Measurements from ENCODE around the gene ABCC8.
A peak's percentile ranks its signal among the peaks of the same experiment; 100 is the strongest.

Gene ABCC8

DNA sequence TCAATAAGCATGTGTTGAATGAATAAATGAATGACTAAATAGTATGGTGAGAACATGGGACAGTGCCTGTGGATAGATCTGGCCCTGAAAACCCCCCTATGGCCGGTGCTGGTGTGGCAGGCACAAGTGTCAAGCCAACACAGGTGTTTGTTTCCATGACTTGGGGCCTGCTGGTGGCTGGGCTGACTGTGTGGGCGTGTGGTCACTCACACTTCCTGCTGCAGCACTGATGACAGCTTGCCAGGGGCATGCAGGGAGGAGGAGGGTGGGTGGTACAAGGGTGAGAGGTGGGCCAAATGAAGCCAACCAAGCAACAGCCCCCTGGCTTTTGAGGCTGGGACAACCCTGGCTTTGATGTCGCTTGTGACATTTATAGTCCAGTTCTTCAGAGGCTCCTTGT lies 30.3 kb upstream of the ABCC8 start:
- DNase-seq (ENCODE audit: low spot score) = no peak
- no peak overlapping the region for H3K4me3 ChIP-seq
- TF ChIP-seq, protein P1, sequence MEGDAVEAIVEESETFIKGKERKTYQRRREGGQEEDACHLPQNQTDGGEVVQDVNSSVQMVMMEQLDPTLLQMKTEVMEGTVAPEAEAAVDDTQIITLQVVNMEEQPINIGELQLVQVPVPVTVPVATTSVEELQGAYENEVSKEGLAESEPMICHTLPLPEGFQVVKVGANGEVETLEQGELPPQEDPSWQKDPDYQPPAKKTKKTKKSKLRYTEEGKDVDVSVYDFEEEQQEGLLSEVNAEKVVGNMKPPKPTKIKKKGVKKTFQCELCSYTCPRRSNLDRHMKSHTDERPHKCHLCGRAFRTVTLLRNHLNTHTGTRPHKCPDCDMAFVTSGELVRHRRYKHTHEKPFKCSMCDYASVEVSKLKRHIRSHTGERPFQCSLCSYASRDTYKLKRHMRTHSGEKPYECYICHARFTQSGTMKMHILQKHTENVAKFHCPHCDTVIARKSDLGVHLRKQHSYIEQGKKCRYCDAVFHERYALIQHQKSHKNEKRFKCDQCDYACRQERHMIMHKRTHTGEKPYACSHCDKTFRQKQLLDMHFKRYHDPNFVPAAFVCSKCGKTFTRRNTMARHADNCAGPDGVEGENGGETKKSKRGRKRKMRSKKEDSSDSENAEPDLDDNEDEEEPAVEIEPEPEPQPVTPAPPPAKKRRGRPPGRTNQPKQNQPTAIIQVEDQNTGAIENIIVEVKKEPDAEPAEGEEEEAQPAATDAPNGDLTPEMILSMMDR (IDR thresholded peaks at IDR 0.05) = no peak
- H3K27ac ChIP-seq = no peak overlapping the region

DNA sequence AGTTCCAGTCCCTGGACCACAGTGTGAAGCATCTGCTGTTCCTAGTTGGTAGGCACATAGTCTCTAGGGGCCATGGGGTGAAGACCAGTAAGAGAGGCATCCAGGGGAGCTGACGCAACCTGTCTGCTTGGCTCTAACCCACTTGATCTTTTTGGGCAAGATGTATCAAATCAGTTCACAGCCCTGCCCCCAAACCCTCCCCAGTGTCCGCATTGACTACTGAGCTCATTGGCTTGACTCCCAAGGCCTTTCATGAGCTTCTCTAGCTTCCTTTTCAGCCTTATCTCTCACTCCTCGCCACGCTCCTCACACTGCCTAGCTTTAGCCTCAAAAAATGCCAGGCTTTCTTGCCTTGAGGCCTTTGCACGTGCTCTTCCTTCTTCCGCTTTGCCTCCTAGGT lies 29.7 kb upstream of the ABCC8 start:
- no peak for DNase-seq (ENCODE audit: low spot score)
- no peak overlapping the region for H3K27ac ChIP-seq
- no peak overlapping the region for H3K4me3 ChIP-seq
- TF ChIP-seq, protein P1 (IDR thresholded peaks at IDR 0.05) = no peak

DNA sequence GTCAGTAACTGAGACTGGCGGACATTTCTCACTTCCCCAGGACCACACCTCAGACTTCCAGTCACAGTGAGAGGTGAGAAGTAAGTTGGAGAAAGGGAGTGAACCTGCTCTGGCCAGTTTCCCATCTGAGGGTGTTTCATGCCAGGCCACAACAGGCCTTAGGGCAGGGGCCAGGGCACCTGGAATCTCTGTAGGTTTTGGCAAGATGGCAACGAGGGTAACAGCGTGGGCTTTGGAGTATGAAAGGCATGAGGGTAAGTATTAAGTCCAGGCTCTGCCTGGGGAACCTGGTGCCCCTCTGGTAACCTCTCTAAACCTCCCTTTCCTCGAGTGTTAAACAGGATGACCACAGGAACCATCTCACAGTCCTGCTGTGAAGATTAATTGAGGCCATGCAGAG lies 28.5 kb upstream of the ABCC8 start:
- TF ChIP-seq, protein P1 (IDR thresholded peaks at IDR 0.05) = no peak
- Histone ChIP-seq H3K27ac (no peak overlapping the region), H3K4me3 (no peak overlapping the region)
- no peak for DNase-seq (ENCODE audit: low spot score)

DNA sequence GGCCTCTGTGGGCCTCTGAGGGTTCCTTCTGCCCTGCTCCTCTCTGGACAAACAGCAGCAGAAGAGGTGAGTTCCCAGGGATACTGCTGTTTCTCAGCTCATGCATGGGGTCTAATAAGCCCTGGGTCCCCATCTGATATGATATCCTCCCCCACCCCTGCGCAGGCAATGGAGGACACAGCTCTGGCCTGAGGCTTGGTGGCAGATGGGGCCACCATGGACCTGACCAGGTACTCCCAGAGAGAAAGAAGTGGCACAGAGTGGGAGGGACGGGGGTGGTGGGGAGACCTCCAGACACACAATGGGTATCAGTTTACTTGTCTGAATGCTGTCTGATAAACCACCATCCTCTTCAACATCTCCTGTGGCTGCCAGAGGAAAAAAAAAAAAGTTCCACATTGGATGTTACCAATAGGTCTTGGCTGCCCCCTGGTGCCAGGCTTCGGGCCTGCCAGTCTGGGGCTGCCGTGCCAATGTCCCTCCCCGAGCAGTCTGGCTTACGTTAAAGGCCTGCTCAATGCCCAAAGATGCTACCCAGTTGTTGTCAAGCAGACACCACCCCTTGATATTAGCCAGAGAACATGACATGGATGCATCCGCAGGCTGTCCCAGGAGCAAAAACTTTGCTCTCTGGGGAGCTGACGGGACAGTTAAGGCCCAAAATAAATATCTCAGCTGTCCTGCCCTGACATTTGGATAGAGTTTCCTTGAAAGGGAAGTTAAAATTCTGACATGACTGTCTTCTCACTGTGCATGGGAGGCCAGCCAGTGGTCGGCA lies 27.9 kb upstream of the ABCC8 start:
- H3K27ac ChIP-seq = no peak overlapping the region
- TF ChIP-seq, protein P1 (IDR thresholded peaks at IDR 0.05) = peak; percentile 91
- no peak for DNase-seq (ENCODE audit: low spot score)
- no peak overlapping the region for H3K4me3 ChIP-seq

DNA sequence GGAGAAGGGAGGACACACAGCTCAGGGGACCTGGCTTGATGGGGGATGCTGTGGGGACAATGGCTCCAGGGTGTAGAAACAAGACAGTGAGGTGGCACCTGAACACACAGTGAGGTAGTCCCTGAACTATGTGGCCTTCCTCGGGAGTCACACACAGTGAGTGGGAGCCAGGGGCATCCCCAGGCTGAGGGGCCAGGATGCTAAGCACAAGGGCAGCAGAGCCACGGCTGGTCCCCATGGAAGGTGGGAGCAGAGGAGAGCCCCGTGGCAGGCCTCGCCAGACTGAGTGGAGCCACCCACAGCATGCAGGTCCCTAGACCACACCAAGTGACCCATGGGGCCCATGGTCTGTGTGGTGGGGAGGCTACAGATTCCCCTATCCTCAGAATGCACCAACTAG lies 26.0 kb upstream of the ABCC8 start:
- no peak for DNase-seq (ENCODE audit: low spot score)

DNA sequence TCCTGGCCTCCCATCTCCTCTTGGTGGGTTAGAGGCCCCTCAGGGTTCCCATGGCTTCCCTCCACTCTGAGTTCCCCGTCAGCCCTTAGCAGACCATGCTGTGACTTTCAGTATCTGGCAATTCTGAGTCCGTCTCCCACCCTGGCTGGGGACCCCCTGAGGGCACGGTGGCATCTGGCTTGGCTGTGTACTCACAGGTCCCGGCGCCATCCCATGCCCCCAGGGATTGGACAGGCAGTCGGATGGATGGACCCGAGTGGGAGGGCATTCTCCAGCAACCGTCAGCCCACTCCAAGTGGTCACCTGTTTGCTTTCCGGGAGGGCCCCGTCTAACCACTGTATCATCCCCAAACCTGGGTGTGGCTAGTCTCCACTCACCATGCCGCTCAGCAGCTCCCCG lies 24.0 kb upstream of the ABCC8 start:
- no peak for DNase-seq (ENCODE audit: low spot score)
- no peak overlapping the region for H3K4me3 ChIP-seq
- H3K27ac ChIP-seq = no peak overlapping the region
- TF ChIP-seq, protein P1 (IDR thresholded peaks at IDR 0.05) = no peak

More for the DNA sequence above, 26.0 kb upstream of the ABCC8 start:
- TF ChIP-seq, protein P1 (IDR thresholded peaks at IDR 0.05) = no peak
- Histone ChIP-seq H3K27ac (no peak overlapping the region), H3K4me3 (no peak overlapping the region)

DNA sequence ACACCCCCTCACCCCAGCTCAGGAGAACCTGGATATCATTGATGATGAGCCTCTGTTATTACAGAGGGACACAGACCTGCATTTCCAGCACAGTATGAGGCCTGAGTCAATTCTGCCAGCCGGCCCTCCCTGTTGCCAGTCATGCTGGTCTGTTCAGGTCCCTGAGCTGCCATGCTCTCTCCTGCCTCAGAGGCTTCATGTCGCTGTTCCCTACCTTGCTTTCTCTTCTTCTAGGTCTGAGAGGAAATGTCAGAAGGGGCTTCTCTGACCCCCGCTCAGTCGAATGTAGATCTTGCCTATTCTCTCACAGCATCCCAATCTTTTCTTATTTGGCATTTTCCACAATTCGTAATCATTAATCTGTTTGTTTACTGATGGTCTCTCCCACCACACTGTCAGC lies 21.8 kb upstream of the ABCC8 start:
- TF ChIP-seq, protein P1 (IDR thresholded peaks at IDR 0.05) = no peak
- Histone ChIP-seq H3K27ac (no peak overlapping the region), H3K4me3 (no peak overlapping the region)
- no peak for DNase-seq (ENCODE audit: low spot score)
